Fibroblast of skin of right quadriceps (primary cell): ENCODE results near the gene ZNF490.
"Not testable (repeated sequence)": the region's sequence is repeated elsewhere in the genome, so short reads cannot be mapped to it uniquely, and the experiment has no call there.

ENCODE experiments used
- DNase-seq: peaks from one replicate; pipeline ENCODE4 v3.0.0-alpha.2; 2013

Gene ZNF490

GRCh38 chr19:12621253-12622024 lies 10.8 kb upstream of the ZNF490 start:
- DNase-seq = not testable (repeated sequence)

DNA sequence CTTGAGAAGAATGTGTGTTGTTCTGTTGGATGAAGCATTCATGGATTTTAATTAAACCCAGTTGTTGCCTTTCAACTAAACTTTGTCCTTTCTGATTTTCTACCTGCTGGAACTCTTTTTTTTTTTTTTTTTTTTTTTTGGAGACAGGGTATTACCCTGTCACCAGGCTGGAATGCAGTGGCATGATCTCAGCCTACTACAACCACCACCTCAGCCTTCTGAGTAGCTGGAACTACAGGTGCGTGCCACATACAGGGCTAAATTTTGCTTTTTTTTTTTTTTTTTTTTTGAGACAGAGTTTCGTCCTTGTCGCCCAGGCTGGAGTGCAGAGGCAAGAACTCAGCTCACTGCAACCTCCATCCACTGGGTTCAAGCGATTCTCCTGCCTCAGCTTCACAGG lies 7.0 kb upstream of the ZNF490 start:
- DNase-seq = no peak

DNA sequence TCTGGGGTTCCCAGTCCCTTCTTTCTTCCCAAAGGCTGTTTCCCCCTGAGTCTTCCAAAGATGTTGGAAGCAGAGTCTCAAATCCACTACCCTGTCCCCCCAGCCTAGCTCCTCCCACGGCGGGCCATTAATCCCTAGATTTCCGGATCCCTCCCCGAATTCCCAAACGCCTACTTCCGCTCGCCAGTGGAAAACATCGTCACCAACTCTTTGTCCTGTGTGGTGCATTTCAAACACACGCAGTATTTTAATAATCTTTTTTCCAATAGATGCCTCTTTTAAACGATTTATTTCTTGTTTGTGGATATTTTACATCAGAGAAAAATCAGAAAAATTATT lies 717 bp upstream of the ZNF490 start:
- peak; percentile 71 for DNase-seq

DNA sequence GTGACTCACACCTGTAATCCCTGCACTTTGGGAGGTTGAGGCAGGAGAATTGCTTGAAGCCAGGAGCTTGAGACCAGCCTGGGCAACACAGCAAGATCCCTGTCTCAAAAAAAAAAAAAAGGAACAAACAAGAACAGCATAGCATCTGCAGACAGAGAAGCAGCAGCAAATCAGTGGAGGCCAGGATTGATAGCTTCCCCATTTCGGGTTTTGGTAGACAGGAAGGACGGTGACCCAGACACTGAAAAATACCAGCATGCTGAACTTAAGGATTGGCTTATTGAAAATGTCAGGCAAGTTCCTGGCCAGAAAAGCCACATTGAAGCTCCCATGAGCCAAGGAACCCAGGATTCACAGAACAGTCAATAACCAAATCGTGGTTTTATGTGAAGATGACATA lies 3.0 kb downstream of the ZNF490 start:
- DNase-seq = no peak

GRCh38 chr19:12606796-12607195 lies 3.8 kb downstream of the ZNF490 start:
- no peak for DNase-seq

DNA sequence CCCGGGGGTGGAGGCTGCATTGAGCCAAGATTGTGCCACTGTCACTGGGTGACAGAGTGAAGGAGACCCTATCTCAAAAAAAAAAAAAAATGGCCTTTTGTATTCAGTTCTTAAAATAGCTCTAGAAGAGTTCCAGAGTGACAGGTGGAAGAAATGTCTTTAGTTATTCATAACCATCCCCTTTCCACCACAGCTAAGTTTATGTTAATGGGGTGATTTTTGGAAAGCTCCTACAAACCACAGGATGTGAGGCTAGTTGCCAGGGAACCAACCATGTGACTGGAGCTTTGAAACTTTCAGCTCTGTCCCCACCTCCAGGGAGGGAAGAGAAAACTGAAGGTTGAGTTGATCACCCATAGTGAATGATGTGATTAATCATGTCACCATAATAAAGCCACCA lies 6.9 kb downstream of the ZNF490 start:
- DNase-seq = no peak

DNA sequence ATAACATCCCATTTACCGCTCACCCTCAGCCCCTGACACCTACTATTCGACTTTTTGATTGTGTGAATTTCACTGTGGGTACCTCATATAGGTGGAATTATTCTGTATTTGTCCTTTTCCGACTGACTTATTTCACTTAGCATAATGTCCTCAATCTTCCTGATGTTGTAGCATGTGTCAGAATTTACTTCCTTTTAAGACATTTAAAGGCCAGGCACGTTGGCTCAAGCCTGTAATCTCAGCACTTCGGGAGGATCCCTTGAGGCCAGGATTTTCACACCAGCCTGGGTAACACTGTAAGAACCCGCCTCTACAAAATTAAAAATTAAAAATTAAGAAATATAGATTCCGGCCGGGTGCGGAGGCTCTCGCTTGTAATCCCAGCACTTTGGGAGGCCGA lies 13.0 kb downstream of the ZNF490 start:
- DNase-seq = no peak

DNA sequence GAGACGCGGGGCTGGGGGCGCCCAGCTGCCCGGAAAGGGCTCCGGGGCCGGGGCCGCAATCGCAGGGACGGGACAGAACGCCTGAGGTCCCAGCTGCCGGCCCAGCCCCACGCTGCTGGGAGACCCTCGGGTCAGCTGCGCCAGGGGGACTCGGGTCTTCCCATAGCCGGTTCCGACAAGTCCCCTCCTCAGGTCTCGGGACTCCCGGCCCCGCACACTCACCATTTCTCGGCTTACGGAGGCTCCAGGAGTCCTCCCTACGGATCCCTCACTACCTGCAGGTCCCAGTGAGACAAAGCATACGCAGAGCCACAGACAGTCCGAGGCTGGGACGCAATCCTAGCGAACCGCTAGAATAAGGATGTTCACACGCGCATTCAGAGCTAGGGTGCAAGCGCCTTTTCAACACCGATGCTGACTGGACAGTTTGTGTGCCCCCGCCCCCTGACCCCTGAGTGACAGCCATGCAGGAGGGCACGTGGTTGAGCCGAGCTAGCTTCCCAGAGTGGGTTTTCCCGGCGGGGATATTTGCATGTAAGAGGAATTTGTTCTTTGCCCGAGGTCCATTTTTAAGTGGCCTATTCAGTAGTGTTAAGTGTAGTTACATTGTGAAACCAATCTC lies 13.6 kb downstream of the ZNF490 start:
- DNase-seq = no peak

DNA sequence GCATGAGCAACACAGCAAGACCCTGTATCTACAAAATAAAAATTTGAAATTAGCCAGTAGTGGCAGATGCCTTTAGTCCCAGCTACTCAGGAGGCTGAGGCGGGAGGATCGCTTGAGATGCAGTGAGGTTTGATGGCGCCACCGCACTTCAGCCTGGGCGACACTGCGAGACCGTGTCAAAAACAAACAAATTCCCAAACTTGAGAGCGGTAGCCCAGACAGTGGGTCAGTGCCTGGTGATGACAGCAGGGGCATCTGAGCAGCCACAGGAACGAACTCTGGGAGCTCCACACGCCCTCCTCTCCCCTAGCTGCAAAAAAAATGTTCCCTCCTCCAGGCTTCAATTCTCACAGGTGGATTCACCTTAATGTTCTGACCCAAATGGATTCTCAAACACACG lies 14.1 kb downstream of the ZNF490 start:
- no peak for DNase-seq

GRCh38 chr19:12581100-12581499 lies 29.5 kb downstream of the ZNF490 start:
- no peak for DNase-seq

DNA sequence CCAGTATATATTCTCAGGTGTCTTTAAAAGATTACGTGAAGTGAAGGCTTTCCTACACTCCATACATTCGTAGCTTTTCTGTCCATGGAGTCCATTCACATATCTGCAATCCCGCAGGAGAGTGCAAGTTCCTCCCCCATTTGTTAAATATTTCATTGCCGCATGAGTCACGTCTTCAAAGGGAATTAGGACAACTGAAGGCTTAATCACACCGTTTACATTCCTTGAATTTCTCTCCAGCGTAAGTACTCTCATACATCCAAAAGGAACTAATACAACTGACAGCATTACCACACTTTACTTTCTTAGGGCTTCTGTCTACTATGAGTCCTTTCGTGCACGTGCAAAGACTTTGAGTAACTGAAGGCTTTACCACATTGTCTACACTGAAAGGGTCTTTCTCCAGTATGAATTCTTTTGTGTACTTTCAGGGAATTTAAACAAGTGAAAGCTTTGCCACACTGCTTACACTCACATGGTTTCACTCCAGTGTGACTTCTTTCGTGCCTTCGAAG lies 30.4 kb downstream of the ZNF490 start:
- peak; percentile 66 for DNase-seq

DNA sequence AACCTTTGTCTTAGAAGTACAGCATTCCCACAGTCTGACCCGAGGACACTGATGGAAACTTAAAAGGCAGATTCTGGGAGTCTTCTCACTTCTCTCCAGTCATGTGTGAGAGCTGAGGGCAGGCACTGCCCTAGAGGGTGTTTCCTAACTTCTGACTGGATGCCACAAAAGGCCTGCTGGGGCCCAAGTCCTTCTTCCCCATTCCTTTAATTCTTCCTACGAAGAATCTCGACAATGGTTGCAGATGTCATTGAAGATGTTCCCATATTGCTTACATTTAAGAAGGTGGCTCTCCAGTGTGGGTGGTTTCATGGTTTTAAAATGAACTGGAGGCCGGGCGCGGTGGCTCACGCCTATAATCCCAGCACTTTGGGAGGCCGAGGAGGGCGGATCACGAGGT lies 32.0 kb downstream of the ZNF490 start:
- no peak for DNase-seq

DNA sequence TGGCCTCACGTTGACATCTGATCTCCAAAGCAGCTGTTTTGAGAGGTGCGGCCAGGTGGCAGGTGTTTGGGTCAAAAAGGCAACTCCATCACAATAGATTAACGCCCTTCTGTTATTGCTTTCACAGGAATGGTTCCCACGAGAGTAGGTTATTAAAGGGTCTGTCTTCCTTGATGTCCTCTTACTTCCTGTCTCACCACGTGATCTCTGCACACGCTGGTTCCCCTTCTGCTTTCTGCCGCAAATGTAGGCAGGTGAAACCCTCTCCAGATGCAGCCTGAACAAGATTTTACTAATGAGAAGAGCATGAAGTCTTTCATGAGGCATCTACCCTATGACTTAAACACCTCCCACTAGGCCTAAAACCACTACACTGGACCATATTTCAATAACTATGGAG lies 36.6 kb downstream of the ZNF490 start:
- no peak for DNase-seq

GRCh38 chr19:12567951-12568350 lies 42.7 kb downstream of the ZNF490 start:
- DNase-seq = no peak

DNA sequence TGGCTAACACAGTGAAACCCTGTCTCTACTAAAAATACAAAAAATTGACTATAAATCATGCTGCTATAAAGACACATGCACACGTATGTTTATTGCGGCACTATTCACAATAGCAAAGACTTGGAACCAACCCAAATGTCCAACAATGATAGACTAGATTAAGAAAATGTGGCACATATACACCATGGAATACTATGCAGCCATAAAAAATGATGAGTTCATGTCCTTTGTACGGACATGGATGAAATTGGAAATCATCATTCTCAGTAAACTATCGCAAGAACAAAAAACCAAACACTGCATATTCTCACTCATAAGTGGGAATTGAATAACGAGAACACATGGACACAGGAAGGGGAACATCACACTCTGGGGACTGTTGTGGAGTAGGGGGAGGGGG lies 44.2 kb downstream of the ZNF490 start:
- DNase-seq = not testable (repeated sequence)

DNA sequence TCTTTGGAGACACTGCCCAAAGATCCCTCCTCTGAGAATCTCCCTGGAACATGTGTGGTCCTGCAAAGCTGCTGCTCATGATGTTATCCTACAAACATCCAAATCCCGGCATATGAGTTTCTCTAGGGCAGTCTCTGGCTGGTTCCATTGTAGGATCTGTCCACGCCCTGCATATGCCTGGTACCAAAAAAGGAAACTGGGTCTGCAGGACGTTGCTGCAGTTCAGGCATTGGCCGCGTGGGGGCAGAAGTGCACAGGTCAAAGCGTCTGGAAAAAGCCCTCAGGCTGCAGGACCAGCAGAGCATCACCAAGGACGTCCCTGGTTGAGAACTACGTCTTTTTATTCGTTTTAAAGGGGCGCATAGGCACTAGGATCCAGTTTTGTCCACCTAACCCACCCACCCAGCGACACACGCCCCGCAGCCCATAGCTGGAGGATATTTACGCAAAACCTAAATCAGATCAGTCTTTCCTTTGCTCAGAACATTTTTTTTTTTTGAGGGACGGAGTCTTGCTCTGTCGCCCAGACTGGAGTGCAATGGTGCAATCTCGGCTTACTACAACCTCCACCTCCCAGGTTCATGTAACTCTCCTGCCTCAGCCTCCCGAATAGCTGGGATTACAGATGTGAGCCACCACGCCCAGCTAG lies 46.5 kb downstream of the ZNF490 start:
- DNase-seq = peak; percentile 76

GRCh38 chr19:12555456-12555930 lies 55.1 kb downstream of the ZNF490 start:
- no peak for DNase-seq

DNA sequence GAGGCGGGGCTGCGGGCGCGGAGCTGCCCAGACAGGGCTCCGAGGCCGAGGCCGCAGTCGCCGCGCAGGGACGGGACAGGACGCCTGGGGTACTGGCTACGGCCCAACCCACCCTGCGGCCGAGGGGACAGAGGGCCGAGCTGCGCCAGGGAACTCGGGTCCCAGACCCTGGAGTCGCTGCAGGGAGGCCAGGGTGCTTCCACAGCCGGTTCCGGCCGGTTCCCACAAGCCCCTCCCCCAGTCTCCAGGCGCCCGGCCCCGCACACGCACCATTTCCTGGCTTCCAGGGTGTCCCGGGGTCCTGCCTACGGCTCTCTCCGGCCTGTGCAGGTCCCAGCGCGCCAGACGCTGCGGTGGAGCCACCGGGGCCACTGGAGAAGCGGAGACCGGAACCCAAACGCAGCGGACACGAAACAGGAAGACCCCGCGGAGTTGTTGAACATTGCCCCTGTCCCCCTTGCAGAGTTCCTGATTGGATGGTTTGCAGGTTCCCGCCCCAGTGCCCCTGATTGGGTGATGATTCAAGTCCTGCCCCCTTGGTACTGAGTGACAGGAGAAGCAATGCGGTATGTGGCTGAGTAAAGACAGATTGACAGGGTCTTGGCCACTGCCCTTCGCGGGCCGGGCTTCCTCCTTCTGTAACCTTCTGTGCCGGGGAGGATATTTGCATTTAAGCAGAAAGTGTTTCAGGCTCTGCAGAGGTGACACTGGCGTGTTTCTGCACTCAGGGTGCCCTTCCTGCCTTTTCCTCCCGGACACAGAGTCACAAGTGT lies 59.4 kb downstream of the ZNF490 start, which contains the start of gene ZNF564:
ZNF564 (minus strand) TSS at position 423 of the 773 bp plus-strand sequence; CDS start at position 273, 150 bp downstream.
- peak; percentile 98 for DNase-seq

DNA sequence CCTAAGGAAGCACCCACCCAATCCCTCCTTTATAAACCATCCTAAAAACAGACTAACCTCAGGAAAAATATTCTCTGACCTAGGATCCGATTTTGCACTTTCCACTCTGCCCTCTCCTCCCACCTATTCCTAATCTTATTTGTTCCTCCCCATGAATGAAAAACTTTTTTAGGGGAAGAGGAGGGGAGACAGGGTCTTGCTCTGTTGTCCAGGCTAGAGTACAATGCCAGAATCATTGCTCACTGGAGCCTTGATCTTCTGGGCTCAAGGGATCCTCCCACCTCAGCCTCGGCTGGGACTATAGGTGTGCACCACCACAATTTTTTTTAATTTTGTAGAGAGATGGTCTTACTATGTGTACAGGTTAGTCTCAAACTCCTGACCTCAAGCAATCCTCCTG lies 63.7 kb downstream of the ZNF490 start:
- no peak for DNase-seq

- DNase-seq = no peak
Measured at GRCh38 chr19:12546068-12546467, 64.5 kb downstream of the ZNF490 start.

- no peak for DNase-seq
Measured at GRCh38 chr19:12545267-12545666, 65.3 kb downstream of the ZNF490 start.

DNA sequence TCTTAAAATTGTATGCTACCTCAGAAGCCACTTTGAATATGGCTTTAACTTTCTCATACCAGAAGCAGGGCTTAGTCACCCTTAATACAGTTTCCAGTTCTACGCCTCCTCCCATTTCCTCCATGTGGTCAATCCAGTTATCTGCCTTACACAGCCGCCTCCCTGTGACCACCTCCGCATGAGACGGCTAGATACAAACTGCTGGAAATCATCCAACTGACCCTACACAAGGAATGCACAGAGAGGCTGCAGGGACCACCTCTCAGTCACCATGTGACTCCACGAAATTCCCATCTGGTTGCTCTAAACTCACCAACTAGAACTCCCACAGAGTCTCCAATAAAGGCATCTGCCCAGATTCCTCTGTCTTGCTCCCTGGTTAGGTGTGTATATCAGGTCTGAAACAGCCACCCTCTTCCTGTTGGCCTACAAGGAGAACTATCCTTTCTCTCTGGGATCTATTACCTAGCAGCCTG lies 66.2 kb downstream of the ZNF490 start:
- no peak for DNase-seq

GRCh38 chr19:12543855-12544254 lies 66.8 kb downstream of the ZNF490 start:
- DNase-seq = no peak
